SK-N-SH (cell line): Measurements from ENCODE around the gene STRBP.

Experiments used
- CHD2 ChIP-seq: fragments of 150-350 bp; IDR thresholded peaks from 2 replicates; pipeline ENCODE4 v1.6.1; 2018; ENCODE audit warnings: low read length; ENCODE audit not compliant: partially characterized antibody
- CTCF ChIP-seq: fragments of 200-600 bp; sonication (generic); IDR thresholded peaks from 2 replicates; pipeline ENCODE4 v1.6.1; 2017; ENCODE audit warnings: antibody characterized with exemption, mild to moderate bottlenecking, moderate library complexity
- ELF1 ChIP-seq: IDR thresholded peaks from 2 replicates; pipeline ENCODE4 v1.4.0; 2012
- EP300 ChIP-seq, 2 experiments: IDR thresholded peaks; 2 replicates each; pipeline versions ENCODE4 v1.4.0 to v1.6.1; 2012; ENCODE audit warnings: borderline replicate concordance in 1 of 2, low read depth in 1 of 2, low read length in 1 of 2
- MAX ChIP-seq: IDR thresholded peaks from 2 replicates; pipeline ENCODE4 v1.4.0; 2012; ENCODE audit warnings: low read depth
- NRF1 ChIP-seq: IDR thresholded peaks from 2 replicates; pipeline ENCODE4 v1.6.1; 2012; ENCODE audit warnings: low read depth, mild to moderate bottlenecking, low read length
- PBX3 ChIP-seq: IDR thresholded peaks from 2 replicates; pipeline ENCODE4; 2012
- POLR2AphosphoS5 ChIP-seq: IDR thresholded peaks from 2 replicates; pipeline ENCODE4 v1.6.1; 2012; ENCODE audit warnings: low read depth, low read length
- RFX5 ChIP-seq: IDR thresholded peaks from 2 replicates; pipeline ENCODE4 v1.6.1; 2012; ENCODE audit warnings: mild to moderate bottlenecking, improper control_type of control experiment, low read length
- RXRA ChIP-seq: IDR thresholded peaks from 2 replicates; pipeline ENCODE4 v1.4.0; 2012; ENCODE audit warnings: low read depth, mild to moderate bottlenecking, borderline replicate concordance
- SIN3A ChIP-seq: IDR thresholded peaks from 2 replicates; pipeline ENCODE4 v1.6.1; 2012; ENCODE audit warnings: low read depth, mild to moderate bottlenecking, low read length, moderate library complexity, borderline replicate concordance
- SMC3 ChIP-seq: IDR thresholded peaks from 2 replicates; pipeline ENCODE4 v1.6.1; 2012; ENCODE audit warnings: low read depth, low read length, improper control_type of control experiment

- TF ChIP-seq CHD2 (no peak), CTCF (no peak), SIN3A (no peak), RFX5 (no peak), MAX (no peak), PBX3 (no peak), EP300 (IDR thresholded peaks at IDR 0.05; ENCODE audit: borderline replicate concordance in 1 of 2, low read depth in 1 of 2, low read length in 1 of 2) (no peak), POLR2AphosphoS5 (no peak), SMC3 (no peak), RXRA (no peak), NRF1 (no peak), ELF1 (no peak)
Measured at GRCh38 chr9:123261006-123261677, 7.2 kb downstream of the STRBP start.
